C4-2B (cell line): Measurements from ENCODE around the gene ILF2.

Experiments used
- CTCF ChIP-seq: fragments of 450-650 bp; conservative IDR thresholded peaks from 2 replicates; pipeline ENCODE4 v1.5.1; 2017; ENCODE audit warnings: mild to moderate bottlenecking
- ZFX ChIP-seq: fragments of 450-650 bp; IDR thresholded peaks from 2 replicates; pipeline ENCODE4 v1.6.1; 2017

- TF ChIP-seq CTCF (no peak), ZFX (no peak)
Measured at GRCh38 chr1:153639280-153639679, 31.5 kb downstream of the ILF2 start.
